ENCODE results near the gene TPRG1. TPM values are rescaled to one million over a fixed set of nuclear protein-coding genes. Genes with fewer than 3 reads are reported as not detected.
A peak's percentile ranks its signal among the peaks of the same experiment; 100 is the strongest.

Gene TPRG1
- total RNA-seq, 1 donor: 1.3 TPM

- peak; percentile 77 for TF ChIP-seq CTCF (IDR thresholded peaks at IDR 0.05; ENCODE audit: insufficient read depth, low read depth, low read length)
- DNase-seq (ENCODE audit: low read depth): peak; percentile 56
- no peak overlapping the region for H3K4me3 ChIP-seq (ENCODE audit: low read depth, low read length)
These were observed 61.6 kb downstream of the TPRG1 start for GRCh38 chr3:189233225-189233858.

- no peak for DNase-seq (ENCODE audit: low read depth)
- TF ChIP-seq CTCF (IDR thresholded peaks at IDR 0.05; ENCODE audit: insufficient read depth, low read depth, low read length): no peak
- H3K4me3 ChIP-seq (ENCODE audit: low read depth, low read length): no peak overlapping the region
These were observed 63.4 kb downstream of the TPRG1 start for GRCh38 chr3:189235214-189235613.

DNA sequence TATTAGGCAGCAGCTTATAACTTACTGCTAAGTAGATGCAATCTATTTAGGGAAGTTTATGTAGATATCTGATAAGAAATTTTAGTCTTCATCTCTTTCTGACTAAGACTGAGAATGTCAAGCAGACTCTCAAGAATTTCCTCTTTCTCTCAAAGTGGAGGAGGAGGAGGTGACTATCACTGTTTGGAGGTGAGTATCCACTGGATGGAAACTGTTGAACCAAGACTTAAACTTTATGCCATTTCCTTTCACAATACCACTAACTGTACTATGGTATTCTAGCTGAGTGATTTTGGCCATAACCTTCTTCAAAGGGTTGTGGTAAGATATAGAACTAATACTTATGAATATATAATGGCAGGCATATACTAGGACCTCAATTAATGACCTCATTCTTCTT is 64.6 kb downstream of the TPRG1 start:
- no peak overlapping the region for H3K4me3 ChIP-seq (ENCODE audit: low read depth, low read length)
- no peak for TF ChIP-seq CTCF (IDR thresholded peaks at IDR 0.05; ENCODE audit: insufficient read depth, low read depth, low read length)
- DNase-seq (ENCODE audit: low read depth): no peak

- no peak for DNase-seq (ENCODE audit: low read depth)
- H3K4me3 ChIP-seq (ENCODE audit: low read depth, low read length): no peak overlapping the region
- TF ChIP-seq CTCF (IDR thresholded peaks at IDR 0.05; ENCODE audit: insufficient read depth, low read depth, low read length): no peak
These were observed 65.8 kb downstream of the TPRG1 start for GRCh38 chr3:189237526-189237925.

DNA sequence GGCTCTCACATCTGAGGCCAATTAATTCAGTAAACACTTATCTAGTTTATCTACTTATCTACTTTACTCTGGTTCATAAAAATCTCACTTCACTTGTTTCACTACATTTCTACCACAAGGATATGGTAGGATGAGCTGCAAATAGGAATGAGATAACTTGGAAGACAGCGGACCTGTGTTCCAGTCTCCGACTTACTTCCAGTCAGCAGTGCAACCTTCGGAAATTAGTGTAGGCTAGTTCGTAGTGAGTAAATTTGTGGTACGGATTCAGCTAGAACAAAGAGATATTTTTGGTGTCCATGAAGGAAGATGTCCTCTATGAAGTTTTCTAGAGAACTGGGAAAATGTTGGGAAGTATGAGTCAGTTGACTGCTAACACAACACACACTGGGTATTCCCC is 66.3 kb downstream of the TPRG1 start:
- no peak for TF ChIP-seq CTCF (IDR thresholded peaks at IDR 0.05; ENCODE audit: insufficient read depth, low read depth, low read length)
- DNase-seq (ENCODE audit: low read depth): no peak
- no peak overlapping the region for H3K4me3 ChIP-seq (ENCODE audit: low read depth, low read length)

GRCh38 chr3:189239616-189240015 is 67.8 kb downstream of the TPRG1 start:
- DNase-seq (ENCODE audit: low read depth): no peak
- TF ChIP-seq CTCF (IDR thresholded peaks at IDR 0.05; ENCODE audit: insufficient read depth, low read depth, low read length): no peak

GRCh38 chr3:189249987-189250386 is 78.2 kb downstream of the TPRG1 start:
- H3K4me3 ChIP-seq (ENCODE audit: low read depth, low read length): no peak overlapping the region
- no peak for TF ChIP-seq CTCF (IDR thresholded peaks at IDR 0.05; ENCODE audit: insufficient read depth, low read depth, low read length)
- no peak for DNase-seq (ENCODE audit: low read depth)

More at GRCh38 chr3:189239616-189240015, 67.8 kb downstream of the TPRG1 start:
- H3K4me3 ChIP-seq (ENCODE audit: low read depth, low read length): no peak overlapping the region

Measured in fibroblast of villous mesenchyme (primary cell).